Measurements from ENCODE around the gene GLB1L3. TPM values are rescaled to one million over a fixed set of nuclear protein-coding genes. Genes with fewer than 3 reads are reported as not detected.
"Not testable (repeated sequence)": the region's sequence is repeated elsewhere in the genome, so short reads cannot be mapped to it uniquely, and the experiment has no call there.

GLB1L3 gene
- total RNA-seq, 2 experiments from 2014 or later: 4.7 to 4.8 TPM

GRCh38 chr11:134267966-134268365 is 8.2 kb upstream of the GLB1L3 start:
- ChIA-PET POLR2A (no interaction called here), CTCF (no interaction called here)

- ChIA-PET CTCF (interaction anchor here (0.6 kb wide), 1 partner anchor 22 kb away, joined by 3 read pairs; no protein-coding TSS in a partner anchor), POLR2A (no interaction called here)
Measured at GRCh38 chr11:134270250-134270714, 5.9 kb upstream of the GLB1L3 start.

- POLR2A ChIA-PET: no interaction called here
- CTCF ChIA-PET: no interaction called here
Measured at GRCh38 chr11:134271978-134272377, 4.2 kb upstream of the GLB1L3 start.

GRCh38 chr11:134272381-134273316 is 3.5 kb upstream of the GLB1L3 start:
- POLR2A ChIA-PET: interaction anchor here (0.6 kb wide), 1 partner anchor 11 kb away, joined by 3 read pairs; no protein-coding TSS in a partner anchor
- CTCF ChIA-PET: interaction anchor here (1.8 kb wide), 1 partner anchor 11 kb away, joined by 4 read pairs; no protein-coding TSS in a partner anchor

- CTCF ChIA-PET: interaction anchor here (1.8 kb wide), 1 partner anchor 11 kb away, joined by 4 read pairs; no protein-coding TSS in a partner anchor
- POLR2A ChIA-PET: interaction anchor here (0.6 kb wide), 2 partner anchors 10 to 306 kb away, joined by 3 to 4 read pairs; no protein-coding TSS in a partner anchor
Measured at GRCh38 chr11:134273317-134273712, 2.9 kb upstream of the GLB1L3 start.

- POLR2A ChIA-PET: interaction anchor here (1.4 to 2.1 kb wide), 4 partner anchors 21 to 57 kb away, joined by 5 to 13 read pairs (median 9); partner anchors contain the start of genes ACAD8, GLB1L2, NCAPD3 and THYN1
- CTCF ChIA-PET: no interaction called here
Measured at GRCh38 chr11:134275188-134275533, 1.0 kb upstream of the GLB1L3 start.

GRCh38 chr11:134276396-134277182 is 410 bp downstream of the GLB1L3 start:
- ChIA-PET CTCF (interaction anchor here (0.8 to 1.6 kb wide), 9 partner anchors 13 to 205 kb away, joined by 3 to 6 read pairs (median 3); partner anchors contain the start of gene VPS26B), POLR2A (interaction anchor here (0.6 to 2.1 kb wide), 7 partner anchors 23 to 114 kb away, joined by 3 to 13 read pairs (median 5); partner anchors contain the start of genes ACAD8, GLB1L2, NCAPD3 and THYN1)

GRCh38 chr11:134277183-134278001 is 1.2 kb downstream of the GLB1L3 start:
- ChIA-PET CTCF (interaction anchor here (0.5 to 1.5 kb wide), 2 partner anchors 49 to 50 kb away, joined by 3 read pairs; no protein-coding TSS in a partner anchor), POLR2A (no interaction called here)

GRCh38 chr11:134278356-134278755 is 2.2 kb downstream of the GLB1L3 start:
- POLR2A ChIA-PET: no interaction called here
- CTCF ChIA-PET: interaction anchor here (1.7 kb wide), 1 partner anchor 17 kb away, joined by 4 read pairs; no protein-coding TSS in a partner anchor

- CTCF ChIA-PET, POLR2A ChIA-PET: not testable (repeated sequence)
Measured at GRCh38 chr11:134281635-134282034, 5.5 kb downstream of the GLB1L3 start.

- POLR2A ChIA-PET: no interaction called here
- CTCF ChIA-PET: no interaction called here
Measured at GRCh38 chr11:134282121-134283045, 6.2 kb downstream of the GLB1L3 start.

GRCh38 chr11:134283461-134284230 is 7.5 kb downstream of the GLB1L3 start:
- ChIA-PET CTCF (no interaction called here), POLR2A (interaction anchor here (0.8 kb wide), 1 partner anchor 11 kb away, joined by 3 read pairs; no protein-coding TSS in a partner anchor)

GRCh38 chr11:134284349-134284748 is 8.2 kb downstream of the GLB1L3 start:
- POLR2A ChIA-PET, CTCF ChIA-PET: not testable (repeated sequence)

GRCh38 chr11:134287561-134287960 is 11.4 kb downstream of the GLB1L3 start:
- CTCF ChIA-PET: no interaction called here
- POLR2A ChIA-PET: no interaction called here

- POLR2A ChIA-PET: no interaction called here
Measured at GRCh38 chr11:134288486-134288885, 12.3 kb downstream of the GLB1L3 start.

GRCh38 chr11:134289167-134289566 is 13.0 kb downstream of the GLB1L3 start:
- ChIA-PET POLR2A (no interaction called here), CTCF (no interaction called here)

More at GRCh38 chr11:134288486-134288885, 12.3 kb downstream of the GLB1L3 start:
- CTCF ChIA-PET: no interaction called here

- CTCF ChIA-PET: interaction anchor here (0.8 kb wide), 1 partner anchor 14 kb away, joined by 3 read pairs; the partner anchor contains the start of gene GLB1L3
- POLR2A ChIA-PET: no interaction called here
Measured at GRCh38 chr11:134289789-134290188, 13.6 kb downstream of the GLB1L3 start.

All from activated CD8-positive, alpha-beta memory T cell treated with anti-CD3 and anti-CD28 coated beads for 36 hours (primary cell).